OCI-M2 (cell line): ENCODE data around the gene ANXA7.
"Not testable (repeated sequence)": the region's sequence is repeated elsewhere in the genome, so short reads cannot be mapped to it uniquely, and the experiment has no call there.

ENCODE experiments used
- DNase-seq: peaks from one replicate; lab custom pipeline; 2025; ENCODE audit not compliant: unreplicated experiment; lab: John Stamatoyannopoulos, UW

ANXA7 gene

GRCh38 chr10:73340121-73340520 is 73.7 kb downstream of the ANXA7 start:
- no peak for DNase-seq

- no peak for DNase-seq
Measured at GRCh38 chr10:73339436-73339835, 74.4 kb downstream of the ANXA7 start.

DNA sequence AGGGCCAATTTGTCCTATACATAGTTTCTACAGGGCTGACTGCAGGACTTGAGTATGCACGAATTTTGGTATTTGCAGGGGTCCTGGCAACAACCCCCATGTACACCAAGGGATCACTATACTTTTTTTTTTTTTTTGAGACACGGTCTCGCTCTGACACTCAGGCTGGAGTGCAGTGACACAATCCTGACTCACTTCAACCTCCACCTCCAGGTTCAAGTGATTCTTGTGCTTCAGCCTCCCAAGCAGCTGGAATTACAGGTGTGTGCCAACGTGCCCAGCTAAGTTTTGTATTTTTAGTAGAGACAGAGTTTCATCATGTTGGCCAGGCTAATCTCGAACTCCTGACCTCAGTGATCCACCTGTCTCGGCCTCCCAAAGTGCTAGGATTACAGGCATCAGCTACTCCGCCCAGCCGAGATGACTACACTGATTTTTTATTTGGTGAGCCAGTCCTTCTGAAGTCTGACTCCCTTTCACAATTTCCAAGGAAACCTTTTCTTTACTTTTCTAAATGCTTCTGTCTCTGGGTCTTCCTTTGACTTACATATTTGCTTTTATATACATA is 75.0 kb downstream of the ANXA7 start:
- DNase-seq: no peak

GRCh38 chr10:73333202-73333601 is 80.7 kb downstream of the ANXA7 start:
- DNase-seq: no peak

GRCh38 chr10:73332379-73332778 is 81.5 kb downstream of the ANXA7 start:
- DNase-seq: no peak

- DNase-seq: not testable (repeated sequence)
Measured at GRCh38 chr10:73328523-73328922, 85.3 kb downstream of the ANXA7 start.

DNA sequence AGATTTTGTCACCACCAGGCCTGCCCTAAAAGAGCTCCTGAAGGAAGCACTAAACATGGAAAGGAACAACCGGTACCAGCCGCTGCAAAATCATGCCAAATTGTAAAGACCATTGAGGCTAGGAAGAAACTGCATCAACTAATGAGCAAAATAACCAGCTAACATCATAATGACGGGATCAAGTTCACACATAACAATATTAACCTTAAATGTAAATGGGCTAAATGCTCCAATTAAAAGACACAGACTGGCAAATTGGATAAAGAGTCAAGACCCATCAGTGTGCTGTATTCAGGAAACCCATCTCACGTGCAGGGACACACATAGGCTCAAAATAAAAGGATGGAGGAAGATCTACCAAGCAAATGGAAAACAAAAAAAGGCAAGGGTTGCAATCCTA is 88.6 kb downstream of the ANXA7 start:
- not testable (repeated sequence) for DNase-seq
